HepG2 (cell line): ENCODE data around the gene THADA. TPM values are rescaled to one million over a fixed set of nuclear protein-coding genes. Genes with fewer than 3 reads are reported as not detected.

ENCODE experiments used
- GATAD2A ChIP-seq: IDR thresholded peaks from 2 replicates; pipeline ENCODE4 v1.6.1; 2016
- MYNN ChIP-seq: sonication (generic); formaldehyde crosslinking; IDR thresholded peaks from 2 replicates; pipeline ENCODE4 v1.4.0; 2020; ENCODE audit warnings: mild to moderate bottlenecking, low read depth, missing genetic modification reagents
- NAIF1 ChIP-seq: sonication (generic); formaldehyde crosslinking; IDR thresholded peaks from 2 replicates; pipeline ENCODE4 v1.5.0; 2020; ENCODE audit warnings: mild to moderate bottlenecking, missing genetic modification reagents, borderline replicate concordance
- NFIC ChIP-seq: IDR thresholded peaks from 2 replicates; pipeline ENCODE4 v1.6.1; 2012; ENCODE audit warnings: mild to moderate bottlenecking, low read length, inconsistent platforms
- SP140L ChIP-seq: sonication (generic); formaldehyde crosslinking; IDR thresholded peaks from 2 replicates; pipeline ENCODE4 v1.4.0; 2020; ENCODE audit warnings: missing genetic modification reagents, borderline replicate concordance
- ZNF652 ChIP-seq: IDR thresholded peaks from 2 replicates; pipeline ENCODE4 v1.6.1; 2016; ENCODE audit warnings: low read depth, borderline replicate concordance
- ZNF678 ChIP-seq: sonication (generic); formaldehyde crosslinking; IDR thresholded peaks from 2 replicates; pipeline ENCODE4 v1.4.0; 2020; ENCODE audit warnings: mild to moderate bottlenecking, missing genetic modification reagents
- ZNF772 ChIP-seq: sonication (generic); formaldehyde crosslinking; IDR thresholded peaks from 2 replicates; pipeline ENCODE4 v1.5.0; 2020; ENCODE audit warnings: mild to moderate bottlenecking, missing genetic modification reagents
- ZZZ3 ChIP-seq: sonication (generic); formaldehyde crosslinking; IDR thresholded peaks from 2 replicates; pipeline ENCODE4 v1.4.0; 2020; ENCODE audit warnings: missing genetic modification reagents, mild to moderate bottlenecking, borderline replicate concordance
- polyA plus RNA-seq, 8 experiments: library from polyadenylated mRNA; depleted of rRNA in 3 of 8; stranded (reverse) in 7 of 8; unstranded in 1 of 8; fragments of >200 nt; fragmentation: Illumina TruSeq in 4 of 8; extraction: Trizol in 4 of 8; gene quantifications; 2 replicates each; pipeline versions ENCODE4 v1.2.1 to v1.2.3, GENCODE V29; 2011 to 2016; ENCODE audit warnings: low read depth in 4 of 8, missing spikeins in 1 of 8, mixed read lengths in 1 of 8; ENCODE audit not compliant: insufficient read depth in 1 of 8
- total RNA-seq, 5 experiments: library from RNA; depleted of rRNA; stranded (reverse); fragments of >200 nt; fragmentation: Illumina TruSeq; extraction: Trizol; gene quantifications; 2 replicates each; pipeline ENCODE4 v1.2.3, GENCODE V29; 2016; ENCODE audit warnings: low read depth in 1 of 5
- TF ChIP-seq, protein P1 (sequence below): IDR thresholded peaks from 2 replicates; pipeline ENCODE4 v1.6.1; 2012; ENCODE audit warnings: low read length, improper control_type of control experiment
- TF ChIP-seq, protein P2 (sequence below): sonication (generic); formaldehyde crosslinking; IDR thresholded peaks from 2 replicates; pipeline ENCODE4 v1.8.0; 2022; ENCODE audit warnings: low read depth, missing genetic modification reagents
- TF ChIP-seq, protein P3 (sequence below): sonication (generic); formaldehyde crosslinking; IDR thresholded peaks from 2 replicates; pipeline ENCODE4 v1.5.1; 2020; ENCODE audit warnings: mild to moderate bottlenecking, missing genetic modification reagents, borderline replicate concordance
- TF ChIP-seq, protein P4 (sequence below): IDR thresholded peaks from 2 replicates; pipeline ENCODE4 v1.4.0; 2020; ENCODE audit warnings: mild to moderate bottlenecking, missing genetic modification reagents
- TF ChIP-seq, protein P5 (sequence below): IDR thresholded peaks from 2 replicates; pipeline ENCODE4 v1.6.1; 2016; ENCODE audit warnings: control low read depth
- TF ChIP-seq, protein P6 (sequence below): sonication (generic); formaldehyde crosslinking; IDR thresholded peaks from 2 replicates; pipeline ENCODE4 v1.8.1; 2023; ENCODE audit warnings: missing genetic modification reagents, inconsistent platforms, borderline replicate concordance

THADA gene
- total and polyA plus RNA-seq, 2 of the 13 experiments (the other 11 are each of a cell fraction or from before 2014, with no cell fraction given) = 12.7 to 21.7 TPM

DNA sequence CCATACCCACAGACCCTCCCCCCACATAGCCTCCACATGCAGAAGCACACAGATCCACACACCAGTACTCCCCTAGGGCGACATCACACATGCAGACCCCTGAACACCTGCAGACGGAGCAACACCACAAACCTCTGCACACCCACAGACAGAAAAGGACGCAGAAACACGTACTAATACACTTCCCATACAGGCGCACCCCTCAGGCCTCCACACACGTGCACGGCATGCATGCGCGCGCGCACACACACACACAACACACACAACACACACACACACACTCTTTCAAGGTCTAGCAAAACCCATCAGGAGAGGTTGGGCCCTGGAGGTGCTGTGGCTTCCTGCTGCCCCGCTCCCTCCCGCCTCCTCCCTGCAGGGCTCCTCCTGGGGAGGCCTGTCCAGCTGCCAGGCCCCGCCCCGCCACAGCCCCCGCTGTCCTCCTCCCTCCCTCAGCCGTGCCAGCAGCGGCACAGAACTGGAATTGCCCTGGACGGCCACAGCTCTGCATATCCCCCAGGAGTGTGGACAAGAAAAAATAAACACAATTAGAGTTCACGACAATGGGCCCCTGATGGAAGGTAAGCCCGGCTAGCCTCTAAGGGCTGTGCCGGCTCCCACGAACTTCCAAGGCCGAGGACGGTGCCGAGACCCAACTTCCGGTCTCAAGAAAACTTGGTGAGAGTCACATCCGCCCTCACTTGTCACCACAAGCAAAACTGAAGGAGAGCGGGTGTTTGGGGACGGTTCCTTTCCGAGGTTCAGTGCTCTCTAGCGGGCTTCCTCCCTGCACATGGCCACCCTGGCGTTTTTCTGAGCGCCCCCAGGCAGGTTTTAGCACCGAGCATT, 376.2 kb downstream of the THADA start (continued):
- TF ChIP-seq, protein P1, sequence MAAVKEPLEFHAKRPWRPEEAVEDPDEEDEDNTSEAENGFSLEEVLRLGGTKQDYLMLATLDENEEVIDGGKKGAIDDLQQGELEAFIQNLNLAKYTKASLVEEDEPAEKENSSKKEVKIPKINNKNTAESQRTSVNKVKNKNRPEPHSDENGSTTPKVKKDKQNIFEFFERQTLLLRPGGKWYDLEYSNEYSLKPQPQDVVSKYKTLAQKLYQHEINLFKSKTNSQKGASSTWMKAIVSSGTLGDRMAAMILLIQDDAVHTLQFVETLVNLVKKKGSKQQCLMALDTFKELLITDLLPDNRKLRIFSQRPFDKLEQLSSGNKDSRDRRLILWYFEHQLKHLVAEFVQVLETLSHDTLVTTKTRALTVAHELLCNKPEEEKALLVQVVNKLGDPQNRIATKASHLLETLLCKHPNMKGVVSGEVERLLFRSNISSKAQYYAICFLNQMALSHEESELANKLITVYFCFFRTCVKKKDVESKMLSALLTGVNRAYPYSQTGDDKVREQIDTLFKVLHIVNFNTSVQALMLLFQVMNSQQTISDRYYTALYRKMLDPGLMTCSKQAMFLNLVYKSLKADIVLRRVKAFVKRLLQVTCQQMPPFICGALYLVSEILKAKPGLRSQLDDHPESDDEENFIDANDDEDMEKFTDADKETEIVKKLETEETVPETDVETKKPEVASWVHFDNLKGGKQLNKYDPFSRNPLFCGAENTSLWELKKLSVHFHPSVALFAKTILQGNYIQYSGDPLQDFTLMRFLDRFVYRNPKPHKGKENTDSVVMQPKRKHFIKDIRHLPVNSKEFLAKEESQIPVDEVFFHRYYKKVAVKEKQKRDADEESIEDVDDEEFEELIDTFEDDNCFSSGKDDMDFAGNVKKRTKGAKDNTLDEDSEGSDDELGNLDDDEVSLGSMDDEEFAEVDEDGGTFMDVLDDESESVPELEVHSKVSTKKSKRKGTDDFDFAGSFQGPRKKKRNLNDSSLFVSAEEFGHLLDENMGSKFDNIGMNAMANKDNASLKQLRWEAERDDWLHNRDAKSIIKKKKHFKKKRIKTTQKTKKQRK = no peak
- no peak; the same call in 1 of the 2 replicates for TF ChIP-seq MYNN
- TF ChIP-seq, protein P2, sequence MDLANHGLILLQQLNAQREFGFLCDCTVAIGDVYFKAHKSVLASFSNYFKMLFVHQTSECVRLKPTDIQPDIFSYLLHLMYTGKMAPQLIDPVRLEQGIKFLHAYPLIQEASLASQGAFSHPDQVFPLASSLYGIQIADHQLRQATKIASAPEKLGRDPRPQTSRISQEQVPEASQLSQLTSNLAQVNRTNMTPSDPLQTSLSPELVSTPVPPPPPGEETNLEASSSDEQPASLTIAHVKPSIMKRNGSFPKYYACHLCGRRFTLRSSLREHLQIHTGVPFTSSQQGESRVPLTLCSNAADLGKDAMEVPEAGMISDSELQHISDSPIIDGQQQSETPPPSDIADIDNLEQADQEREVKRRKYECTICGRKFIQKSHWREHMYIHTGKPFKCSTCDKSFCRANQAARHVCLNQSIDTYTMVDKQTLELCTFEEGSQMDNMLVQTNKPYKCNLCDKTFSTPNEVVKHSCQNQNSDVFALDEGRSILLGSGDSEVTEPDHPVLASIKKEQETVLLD (CRISPR knock-in tag) = no peak; the same call in 1 of the 2 replicates
- TF ChIP-seq SP140L (CRISPR knock-in tag) = peak; percentile 41; the same call in 1 of the 2 replicates
- 0 out of 2 replicates have a peak, but pooled peaks have one; percentile 57 for TF ChIP-seq NAIF1 (CRISPR knock-in tag)
- TF ChIP-seq ZNF678 (CRISPR knock-in tag) = no peak
- TF ChIP-seq, protein P3, sequence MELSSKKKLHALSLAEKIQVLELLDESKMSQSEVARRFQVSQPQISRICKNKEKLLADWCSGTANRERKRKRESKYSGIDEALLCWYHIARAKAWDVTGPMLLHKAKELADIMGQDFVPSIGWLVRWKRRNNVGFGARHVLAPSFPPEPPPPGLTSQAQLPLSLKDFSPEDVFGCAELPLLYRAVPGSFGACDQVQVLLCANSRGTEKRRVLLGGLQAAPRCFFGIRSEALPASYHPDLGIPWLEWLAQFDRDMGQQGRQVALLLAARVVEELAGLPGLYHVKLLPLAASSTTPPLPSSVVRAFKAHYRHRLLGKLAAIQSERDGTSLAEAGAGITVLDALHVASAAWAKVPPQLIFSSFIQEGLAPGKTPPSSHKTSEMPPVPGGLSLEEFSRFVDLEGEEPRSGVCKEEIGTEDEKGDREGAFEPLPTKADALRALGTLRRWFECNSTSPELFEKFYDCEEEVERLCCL (CRISPR knock-in tag) = peak; percentile 86; the same call in 1 of the 2 replicates
- TF ChIP-seq GATAD2A (CRISPR knock-in tag) = peak; percentile 70
- TF ChIP-seq, protein P4, sequence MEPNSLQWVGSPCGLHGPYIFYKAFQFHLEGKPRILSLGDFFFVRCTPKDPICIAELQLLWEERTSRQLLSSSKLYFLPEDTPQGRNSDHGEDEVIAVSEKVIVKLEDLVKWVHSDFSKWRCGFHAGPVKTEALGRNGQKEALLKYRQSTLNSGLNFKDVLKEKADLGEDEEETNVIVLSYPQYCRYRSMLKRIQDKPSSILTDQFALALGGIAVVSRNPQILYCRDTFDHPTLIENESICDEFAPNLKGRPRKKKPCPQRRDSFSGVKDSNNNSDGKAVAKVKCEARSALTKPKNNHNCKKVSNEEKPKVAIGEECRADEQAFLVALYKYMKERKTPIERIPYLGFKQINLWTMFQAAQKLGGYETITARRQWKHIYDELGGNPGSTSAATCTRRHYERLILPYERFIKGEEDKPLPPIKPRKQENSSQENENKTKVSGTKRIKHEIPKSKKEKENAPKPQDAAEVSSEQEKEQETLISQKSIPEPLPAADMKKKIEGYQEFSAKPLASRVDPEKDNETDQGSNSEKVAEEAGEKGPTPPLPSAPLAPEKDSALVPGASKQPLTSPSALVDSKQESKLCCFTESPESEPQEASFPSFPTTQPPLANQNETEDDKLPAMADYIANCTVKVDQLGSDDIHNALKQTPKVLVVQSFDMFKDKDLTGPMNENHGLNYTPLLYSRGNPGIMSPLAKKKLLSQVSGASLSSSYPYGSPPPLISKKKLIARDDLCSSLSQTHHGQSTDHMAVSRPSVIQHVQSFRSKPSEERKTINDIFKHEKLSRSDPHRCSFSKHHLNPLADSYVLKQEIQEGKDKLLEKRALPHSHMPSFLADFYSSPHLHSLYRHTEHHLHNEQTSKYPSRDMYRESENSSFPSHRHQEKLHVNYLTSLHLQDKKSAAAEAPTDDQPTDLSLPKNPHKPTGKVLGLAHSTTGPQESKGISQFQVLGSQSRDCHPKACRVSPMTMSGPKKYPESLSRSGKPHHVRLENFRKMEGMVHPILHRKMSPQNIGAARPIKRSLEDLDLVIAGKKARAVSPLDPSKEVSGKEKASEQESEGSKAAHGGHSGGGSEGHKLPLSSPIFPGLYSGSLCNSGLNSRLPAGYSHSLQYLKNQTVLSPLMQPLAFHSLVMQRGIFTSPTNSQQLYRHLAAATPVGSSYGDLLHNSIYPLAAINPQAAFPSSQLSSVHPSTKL (CRISPR knock-in tag) = peak; percentile 61
- 0 out of 2 replicates have a peak, but pooled peaks have one; percentile 80 for TF ChIP-seq ZZZ3 (CRISPR knock-in tag)
- TF ChIP-seq ZNF772 (CRISPR knock-in tag) = peak; percentile 83; the same call in 1 of the 2 replicates
- TF ChIP-seq NFIC = no peak
- TF ChIP-seq ZNF652 = peak; percentile 33; the same call in 1 of the 2 replicates
- TF ChIP-seq, protein P5, sequence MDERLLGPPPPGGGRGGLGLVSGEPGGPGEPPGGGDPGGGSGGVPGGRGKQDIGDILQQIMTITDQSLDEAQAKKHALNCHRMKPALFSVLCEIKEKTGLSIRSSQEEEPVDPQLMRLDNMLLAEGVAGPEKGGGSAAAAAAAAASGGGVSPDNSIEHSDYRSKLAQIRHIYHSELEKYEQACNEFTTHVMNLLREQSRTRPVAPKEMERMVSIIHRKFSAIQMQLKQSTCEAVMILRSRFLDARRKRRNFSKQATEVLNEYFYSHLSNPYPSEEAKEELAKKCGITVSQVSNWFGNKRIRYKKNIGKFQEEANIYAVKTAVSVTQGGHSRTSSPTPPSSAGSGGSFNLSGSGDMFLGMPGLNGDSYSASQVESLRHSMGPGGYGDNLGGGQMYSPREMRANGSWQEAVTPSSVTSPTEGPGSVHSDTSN (CRISPR knock-in tag) = no peak
- TF ChIP-seq, protein P6, sequence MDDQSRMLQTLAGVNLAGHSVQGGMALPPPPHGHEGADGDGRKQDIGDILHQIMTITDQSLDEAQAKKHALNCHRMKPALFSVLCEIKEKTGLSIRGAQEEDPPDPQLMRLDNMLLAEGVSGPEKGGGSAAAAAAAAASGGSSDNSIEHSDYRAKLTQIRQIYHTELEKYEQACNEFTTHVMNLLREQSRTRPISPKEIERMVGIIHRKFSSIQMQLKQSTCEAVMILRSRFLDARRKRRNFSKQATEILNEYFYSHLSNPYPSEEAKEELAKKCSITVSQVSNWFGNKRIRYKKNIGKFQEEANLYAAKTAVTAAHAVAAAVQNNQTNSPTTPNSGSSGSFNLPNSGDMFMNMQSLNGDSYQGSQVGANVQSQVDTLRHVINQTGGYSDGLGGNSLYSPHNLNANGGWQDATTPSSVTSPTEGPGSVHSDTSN = no peak
